ENCODE measurements around the gene CCDC13. TPM values are rescaled to one million over a fixed set of nuclear protein-coding genes. Genes with fewer than 3 reads are reported as not detected.
A peak's percentile ranks its signal among the peaks of the same experiment; 100 is the strongest.

Gene CCDC13
- total and polyA plus RNA-seq, 4 donors, result 1.9 to 7.6 (median 3.2) TPM

- WGBS, 2 donors, result 71 to 84% methylated on average over 11 of the region's 11 CpGs
- H3K9ac ChIP-seq (ENCODE audit: insufficient read depth in 1 of 2, low read length in 2 of 2), result no peak overlapping the region
- no peaks in the 10 kb centered on the region for H3K27me3 ChIP-seq (ENCODE audit: control insufficient read depth in 3 of 3, insufficient read depth in 3 of 3, low read length in 2 of 3)
- TF ChIP-seq CTCF (IDR thresholded peaks at IDR 0.05; ENCODE audit: control extremely low read depth, extremely low read depth), result no peak
- no peaks in the 10 kb centered on the region for H3K36me3 ChIP-seq (ENCODE audit: control insufficient read depth in 4 of 4, insufficient read depth in 4 of 4, low read length in 4 of 4)
- no peak for ATAC-seq (ENCODE audit: insufficient read depth, low FRiP score)
- peaks cover 0 to 21% (median 10%) of the 10 kb centered on the region in 5 donors for H3K4me1 ChIP-seq (ENCODE audit: control insufficient read depth in 5 of 5, insufficient read depth in 5 of 5, low read length in 5 of 5)
- no peak overlapping the region for H3K4me3 ChIP-seq
- peak; percentile 88 to 95 (median 95) for DNase-seq
- H3K27ac ChIP-seq (ENCODE audit: low read depth in 1 of 2, low read length in 1 of 2), result peak overlapping the region in 1 of 2 donors; percentile 83
- H3K9me3 ChIP-seq (ENCODE audit: control insufficient read depth in 4 of 4, insufficient read depth in 3 of 4, low read length in 3 of 4), result no peaks in the 10 kb centered on the region
Measured at GRCh38 chr3:42746455-42747450, 26.3 kb downstream of the CCDC13 start.

GRCh38 chr3:42745776-42746454 lies 27.1 kb downstream of the CCDC13 start:
- ATAC-seq (ENCODE audit: insufficient read depth, low FRiP score) (no peak), DNase-seq (peak in 1 of 3 donors; percentile 13)
- Histone ChIP-seq H3K27ac (ENCODE audit: low read depth in 1 of 2, low read length in 1 of 2) (peak overlapping the region; percentile 34 to 83), H3K9ac (ENCODE audit: insufficient read depth in 1 of 2, low read length in 2 of 2) (no peak overlapping the region), H3K27me3 (ENCODE audit: control insufficient read depth in 3 of 3, insufficient read depth in 3 of 3, low read length in 2 of 3) (no peaks in the 10 kb centered on the region), H3K4me3 (no peak overlapping the region), H3K36me3 (ENCODE audit: control insufficient read depth in 4 of 4, insufficient read depth in 4 of 4, low read length in 4 of 4) (no peaks in the 10 kb centered on the region), H3K9me3 (ENCODE audit: control insufficient read depth in 4 of 4, insufficient read depth in 3 of 4, low read length in 3 of 4) (no peaks in the 10 kb centered on the region), H3K4me1 (ENCODE audit: control insufficient read depth in 5 of 5, insufficient read depth in 5 of 5, low read length in 5 of 5) (peaks cover 0 to 21% (median 10%) of the 10 kb centered on the region in 5 donors)
- 78 to 79% methylated on average over 8 of the region's 8 CpGs for WGBS, 2 donors
- TF ChIP-seq CTCF (IDR thresholded peaks at IDR 0.05; ENCODE audit: control extremely low read depth, extremely low read depth), result no peak

GRCh38 chr3:42745291-42745745 lies 27.7 kb downstream of the CCDC13 start:
- ATAC-seq (ENCODE audit: insufficient read depth, low FRiP score), result no peak
- H3K36me3 ChIP-seq (ENCODE audit: control insufficient read depth in 4 of 4, insufficient read depth in 4 of 4, low read length in 4 of 4), result no peaks in the 10 kb centered on the region
- H3K9ac ChIP-seq (ENCODE audit: insufficient read depth in 1 of 2, low read length in 2 of 2), result no peak overlapping the region
- peaks cover 0 to 21% (median 10%) of the 10 kb centered on the region in 5 donors for H3K4me1 ChIP-seq (ENCODE audit: control insufficient read depth in 5 of 5, insufficient read depth in 5 of 5, low read length in 5 of 5)
- peak overlapping the region in 1 of 2 donors; percentile 34 for H3K27ac ChIP-seq (ENCODE audit: low read depth in 1 of 2, low read length in 1 of 2)
- no peak overlapping the region for H3K4me3 ChIP-seq
- no peaks in the 10 kb centered on the region for H3K9me3 ChIP-seq (ENCODE audit: control insufficient read depth in 4 of 4, insufficient read depth in 3 of 4, low read length in 3 of 4)
- no peak for DNase-seq
- no peaks in the 10 kb centered on the region for H3K27me3 ChIP-seq (ENCODE audit: control insufficient read depth in 3 of 3, insufficient read depth in 3 of 3, low read length in 2 of 3)
- WGBS, 2 donors, result 81 to 88% methylated on average over 3 of the region's 3 CpGs
- TF ChIP-seq CTCF (IDR thresholded peaks at IDR 0.05; ENCODE audit: control extremely low read depth, extremely low read depth), result no peak
